Measurements from ENCODE around the gene OR6K3. TPM values are rescaled to one million over a fixed set of nuclear protein-coding genes. Genes with fewer than 3 reads are reported as not detected.

Gene OR6K3
- polyA plus RNA-seq, 1 donor (not counting 4 experiments of a cell fraction or from before 2014, with no cell fraction given), result not detected

GRCh38 chr1:158686111-158687009 is 34.2 kb downstream of the OR6K3 start, which contains the start of gene SPTA1:
Gene SPTA1 (minus strand): TSS chr1:158686715. CDS start chr1:158686517, 198 bp downstream.
- Histone ChIP-seq H3K9me1 (ENCODE audit: control insufficient read depth, extremely low read depth, insufficient read depth, low read length) (no peaks in the 10 kb centered on the region), H2AFZ (ENCODE audit: control insufficient read depth, low read length) (no peak within 1 kb of the TSS), H3K4me3 (ENCODE audit: control insufficient read depth in 2 of 3, extremely low read depth in 1 of 3, insufficient read depth in 2 of 3, low read depth in 1 of 3, low read length in 3 of 3) (no peak within 1 kb of the TSS), H3K4me2 (ENCODE audit: control insufficient read depth, extremely low read depth, insufficient read depth, low read depth, low read length) (no peak within 1 kb of the TSS), H3K9ac (ENCODE audit: control insufficient read depth, extremely low read depth, insufficient read depth, low read length) (no peak within 1 kb of the TSS), H4K20me1 (ENCODE audit: control insufficient read depth, extremely low read depth, insufficient read depth, low read length) (no peaks in the 10 kb centered on the region), H3K27ac (ENCODE audit: control insufficient read depth, insufficient read depth, low read length) (no peak within 1 kb of the TSS), H3K27me3 (ENCODE audit: control insufficient read depth, extremely low read depth, insufficient read depth, low read length) (no peaks in the 10 kb centered on the region), H3K79me2 (ENCODE audit: control insufficient read depth, insufficient read depth, low read length) (no peaks in the 10 kb centered on the region), H3K36me3 (ENCODE audit: control insufficient read depth in 2 of 2, extremely low read depth in 1 of 2, insufficient read depth in 2 of 2, low read length in 2 of 2) (no peaks in the 10 kb centered on the region), H3K9me3 (ENCODE audit: control insufficient read depth, low read depth, low read length) (no peaks in the 10 kb centered on the region), H3K4me1 (ENCODE audit: control insufficient read depth, extremely low read depth, insufficient read depth, low read length) (no peaks in the 10 kb centered on the region)
- TF ChIP-seq, protein P1, sequence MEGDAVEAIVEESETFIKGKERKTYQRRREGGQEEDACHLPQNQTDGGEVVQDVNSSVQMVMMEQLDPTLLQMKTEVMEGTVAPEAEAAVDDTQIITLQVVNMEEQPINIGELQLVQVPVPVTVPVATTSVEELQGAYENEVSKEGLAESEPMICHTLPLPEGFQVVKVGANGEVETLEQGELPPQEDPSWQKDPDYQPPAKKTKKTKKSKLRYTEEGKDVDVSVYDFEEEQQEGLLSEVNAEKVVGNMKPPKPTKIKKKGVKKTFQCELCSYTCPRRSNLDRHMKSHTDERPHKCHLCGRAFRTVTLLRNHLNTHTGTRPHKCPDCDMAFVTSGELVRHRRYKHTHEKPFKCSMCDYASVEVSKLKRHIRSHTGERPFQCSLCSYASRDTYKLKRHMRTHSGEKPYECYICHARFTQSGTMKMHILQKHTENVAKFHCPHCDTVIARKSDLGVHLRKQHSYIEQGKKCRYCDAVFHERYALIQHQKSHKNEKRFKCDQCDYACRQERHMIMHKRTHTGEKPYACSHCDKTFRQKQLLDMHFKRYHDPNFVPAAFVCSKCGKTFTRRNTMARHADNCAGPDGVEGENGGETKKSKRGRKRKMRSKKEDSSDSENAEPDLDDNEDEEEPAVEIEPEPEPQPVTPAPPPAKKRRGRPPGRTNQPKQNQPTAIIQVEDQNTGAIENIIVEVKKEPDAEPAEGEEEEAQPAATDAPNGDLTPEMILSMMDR (optimal IDR thresholded peaks at IDR 0.05 in 1 of 3, IDR thresholded peaks at IDR 0.05 in 1 of 3, conservative IDR thresholded peaks at IDR 0.05 in 1 of 3; ENCODE audit: extremely low read depth in 1 of 3, insufficient read depth in 2 of 3, low read length in 3 of 3), result no peak
- TF ChIP-seq EZH2 (IDR thresholded peaks at IDR 0.05; ENCODE audit: low read length), result no peak
- DNase-seq (ENCODE audit: low read depth, low spot score) (no peak), FAIRE-seq (no peak)
- dilution Hi-C loops (cut with MboI; ENCODE audit: extremely low pct_ligation_motif_present, low sequenced_read_pairs), result no loop called here

DNA sequence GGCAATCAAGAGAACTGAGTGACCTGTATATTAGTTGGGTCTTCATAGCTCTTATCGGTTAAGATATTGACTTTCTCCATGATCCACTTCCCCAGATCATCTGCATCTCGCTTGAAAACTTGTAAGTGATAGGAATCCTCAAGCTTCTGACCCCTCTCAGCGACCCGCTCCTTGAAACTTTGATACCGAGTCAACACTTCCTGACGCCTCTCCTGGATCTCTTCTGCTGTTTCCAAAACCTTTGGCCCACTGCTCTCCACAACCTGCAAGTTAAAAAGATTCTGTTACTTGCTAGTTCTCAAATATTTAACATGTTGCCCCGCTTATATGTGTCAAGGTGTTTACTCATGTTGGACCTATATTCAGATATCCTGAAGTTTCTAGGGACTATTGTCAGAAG is 35.4 kb downstream of the OR6K3 start:
- Histone ChIP-seq H3K27me3 (ENCODE audit: control insufficient read depth, extremely low read depth, insufficient read depth, low read length) (no peaks in the 10 kb centered on the region), H3K9me1 (ENCODE audit: control insufficient read depth, extremely low read depth, insufficient read depth, low read length) (no peaks in the 10 kb centered on the region), H3K36me3 (ENCODE audit: control insufficient read depth in 2 of 2, extremely low read depth in 1 of 2, insufficient read depth in 2 of 2, low read length in 2 of 2) (no peaks in the 10 kb centered on the region), H3K9ac (ENCODE audit: control insufficient read depth, extremely low read depth, insufficient read depth, low read length) (no peak overlapping the region), H3K9me3 (ENCODE audit: control insufficient read depth, low read depth, low read length) (no peaks in the 10 kb centered on the region), H2AFZ (ENCODE audit: control insufficient read depth, low read length) (no peak overlapping the region), H3K4me3 (ENCODE audit: control insufficient read depth in 2 of 3, extremely low read depth in 1 of 3, insufficient read depth in 2 of 3, low read depth in 1 of 3, low read length in 3 of 3) (no peak overlapping the region), H3K79me2 (ENCODE audit: control insufficient read depth, insufficient read depth, low read length) (no peaks in the 10 kb centered on the region), H3K4me1 (ENCODE audit: control insufficient read depth, extremely low read depth, insufficient read depth, low read length) (no peaks in the 10 kb centered on the region), H3K4me2 (ENCODE audit: control insufficient read depth, extremely low read depth, insufficient read depth, low read depth, low read length) (no peak overlapping the region), H3K27ac (ENCODE audit: control insufficient read depth, insufficient read depth, low read length) (no peak overlapping the region), H4K20me1 (ENCODE audit: control insufficient read depth, extremely low read depth, insufficient read depth, low read length) (no peaks in the 10 kb centered on the region)
- TF ChIP-seq, protein P1 (optimal IDR thresholded peaks at IDR 0.05 in 1 of 3, IDR thresholded peaks at IDR 0.05 in 1 of 3, conservative IDR thresholded peaks at IDR 0.05 in 1 of 3; ENCODE audit: extremely low read depth in 1 of 3, insufficient read depth in 2 of 3, low read length in 3 of 3), result no peak
- TF ChIP-seq EZH2 (IDR thresholded peaks at IDR 0.05; ENCODE audit: low read length), result no peak
- dilution Hi-C loops (cut with MboI; ENCODE audit: extremely low pct_ligation_motif_present, low sequenced_read_pairs), result no loop called here
- FAIRE-seq (no peak), DNase-seq (ENCODE audit: low read depth, low spot score) (no peak)

Measured in keratinocyte (primary cell).